ENCODE measurements around the gene CORO2B. TPM values are rescaled to one million over a fixed set of nuclear protein-coding genes. Genes with fewer than 3 reads are reported as not detected.

The CORO2B gene
- total RNA-seq, 1 donor from 2014 or later, result 82.5 TPM

DNA sequence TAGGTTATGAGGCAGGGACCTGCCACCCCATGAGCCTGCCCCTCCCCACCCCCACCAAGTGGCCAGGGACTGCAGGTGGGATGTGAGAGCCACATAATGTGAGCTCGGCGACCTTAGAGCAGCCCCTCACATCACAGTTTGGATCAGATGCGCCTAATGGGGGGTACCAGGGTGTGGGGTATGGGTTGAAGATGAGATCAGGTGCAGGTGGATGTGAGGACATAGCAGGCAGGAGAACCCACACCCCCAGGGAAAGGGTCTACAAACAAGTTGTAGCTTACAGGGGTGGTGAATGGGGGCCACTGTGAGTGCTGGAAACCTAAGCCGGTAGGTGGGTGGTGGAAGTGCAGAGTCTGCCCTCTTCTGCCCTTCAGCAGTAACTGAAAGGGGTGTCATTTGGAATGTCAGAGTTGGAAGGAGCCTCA, 94.0 kb downstream of the CORO2B start:
- TF ChIP-seq, protein P1, sequence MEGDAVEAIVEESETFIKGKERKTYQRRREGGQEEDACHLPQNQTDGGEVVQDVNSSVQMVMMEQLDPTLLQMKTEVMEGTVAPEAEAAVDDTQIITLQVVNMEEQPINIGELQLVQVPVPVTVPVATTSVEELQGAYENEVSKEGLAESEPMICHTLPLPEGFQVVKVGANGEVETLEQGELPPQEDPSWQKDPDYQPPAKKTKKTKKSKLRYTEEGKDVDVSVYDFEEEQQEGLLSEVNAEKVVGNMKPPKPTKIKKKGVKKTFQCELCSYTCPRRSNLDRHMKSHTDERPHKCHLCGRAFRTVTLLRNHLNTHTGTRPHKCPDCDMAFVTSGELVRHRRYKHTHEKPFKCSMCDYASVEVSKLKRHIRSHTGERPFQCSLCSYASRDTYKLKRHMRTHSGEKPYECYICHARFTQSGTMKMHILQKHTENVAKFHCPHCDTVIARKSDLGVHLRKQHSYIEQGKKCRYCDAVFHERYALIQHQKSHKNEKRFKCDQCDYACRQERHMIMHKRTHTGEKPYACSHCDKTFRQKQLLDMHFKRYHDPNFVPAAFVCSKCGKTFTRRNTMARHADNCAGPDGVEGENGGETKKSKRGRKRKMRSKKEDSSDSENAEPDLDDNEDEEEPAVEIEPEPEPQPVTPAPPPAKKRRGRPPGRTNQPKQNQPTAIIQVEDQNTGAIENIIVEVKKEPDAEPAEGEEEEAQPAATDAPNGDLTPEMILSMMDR (IDR thresholded peaks at IDR 0.05), result peak; percentile 62
- Mint-ChIP-seq H3K27ac (ENCODE audit: unreplicated experiment) (peak overlapping the region; percentile 72), H3K36me3 (ENCODE audit: low read depth) (peaks cover 7% of the 10 kb centered on the region), H3K4me3 (ENCODE audit: unreplicated experiment) (no peak overlapping the region), H3K9me3 (ENCODE audit: low read depth) (no peaks in the 10 kb centered on the region), H3K4me1 (ENCODE audit: low read depth) (peaks cover 36% of the 10 kb centered on the region), H3K27me3 (ENCODE audit: low read depth) (no peaks in the 10 kb centered on the region)
- DNase-seq (ENCODE audit: low spot score), result no peak

- H3K4me3 Mint-ChIP-seq (ENCODE audit: unreplicated experiment), result no peak overlapping the region
- peak overlapping the region; percentile 60 for H3K27ac Mint-ChIP-seq (ENCODE audit: unreplicated experiment)
- H3K27me3 Mint-ChIP-seq (ENCODE audit: low read depth), result no peaks in the 10 kb centered on the region
Measured at GRCh38 chr15:68674975-68675374, 96.2 kb downstream of the CORO2B start.

GRCh38 chr15:68676011-68676605, 97.3 kb downstream of the CORO2B start:
- Mint-ChIP-seq H3K36me3 (ENCODE audit: low read depth) (peaks cover 1% of the 10 kb centered on the region), H3K27ac (ENCODE audit: unreplicated experiment) (no peak overlapping the region), H3K27me3 (ENCODE audit: low read depth) (no peaks in the 10 kb centered on the region), H3K9me3 (ENCODE audit: low read depth) (no peaks in the 10 kb centered on the region), H3K4me3 (ENCODE audit: unreplicated experiment) (no peak overlapping the region), H3K4me1 (ENCODE audit: low read depth) (peaks cover 31% of the 10 kb centered on the region)
- no peak for DNase-seq (ENCODE audit: low spot score)
- TF ChIP-seq, protein P1 (IDR thresholded peaks at IDR 0.05), result no peak

More at GRCh38 chr15:68674975-68675374, 96.2 kb downstream of the CORO2B start:
- DNase-seq (ENCODE audit: low spot score), result no peak
- peaks cover 1% of the 10 kb centered on the region for H3K36me3 Mint-ChIP-seq (ENCODE audit: low read depth)
- TF ChIP-seq, protein P1 (IDR thresholded peaks at IDR 0.05), result no peak
- peaks cover 31% of the 10 kb centered on the region for H3K4me1 Mint-ChIP-seq (ENCODE audit: low read depth)
- no peaks in the 10 kb centered on the region for H3K9me3 Mint-ChIP-seq (ENCODE audit: low read depth)

DNA sequence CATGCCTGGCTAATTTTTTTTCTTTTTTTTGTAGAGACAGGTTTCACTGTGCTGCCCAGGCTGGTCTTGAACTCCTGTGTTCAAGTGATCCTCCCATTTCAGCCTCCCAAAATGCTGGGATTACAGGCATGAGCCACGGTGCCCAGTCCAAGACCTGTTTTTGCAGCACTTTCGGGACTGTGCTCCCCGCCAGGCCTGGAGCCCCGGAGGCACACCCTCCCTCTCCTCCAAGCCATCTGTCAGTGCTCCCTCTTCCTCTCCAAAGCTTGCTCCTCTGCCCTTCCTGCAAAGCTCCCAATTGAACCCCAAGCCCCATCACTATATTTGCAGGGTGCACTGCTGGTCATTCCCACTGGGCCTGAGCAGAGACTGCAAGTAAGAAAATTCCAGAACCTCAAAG, 98.1 kb downstream of the CORO2B start:
- Mint-ChIP-seq H3K27me3 (ENCODE audit: low read depth) (no peaks in the 10 kb centered on the region), H3K4me3 (ENCODE audit: unreplicated experiment) (no peak overlapping the region), H3K27ac (ENCODE audit: unreplicated experiment) (no peak overlapping the region), H3K9me3 (ENCODE audit: low read depth) (no peaks in the 10 kb centered on the region), H3K4me1 (ENCODE audit: low read depth) (peaks cover 31% of the 10 kb centered on the region), H3K36me3 (ENCODE audit: low read depth) (no peaks in the 10 kb centered on the region)
- TF ChIP-seq, protein P1 (IDR thresholded peaks at IDR 0.05), result no peak
- no peak for DNase-seq (ENCODE audit: low spot score)

DNA sequence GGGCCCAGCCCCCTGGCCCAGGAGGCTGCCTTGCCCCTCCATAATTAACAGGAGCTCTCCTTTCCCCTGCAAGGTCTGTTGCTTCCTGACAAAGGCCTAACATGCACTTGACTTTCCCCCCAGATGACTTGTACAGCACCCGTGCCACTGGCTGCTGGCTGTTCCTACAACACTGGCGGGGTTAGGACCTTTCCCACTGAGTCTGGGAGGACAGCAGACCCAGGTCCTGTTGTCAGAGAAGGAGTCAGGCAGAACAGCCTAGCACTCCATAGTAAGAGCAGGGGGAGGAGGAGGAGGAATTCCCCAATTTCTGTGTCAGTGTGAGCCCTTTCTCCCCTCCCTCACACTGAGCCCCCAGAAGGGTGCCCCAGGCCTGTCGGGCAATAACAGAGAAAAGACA, 99.2 kb downstream of the CORO2B start:
- H3K9me3 Mint-ChIP-seq (ENCODE audit: low read depth), result no peaks in the 10 kb centered on the region
- TF ChIP-seq, protein P1 (IDR thresholded peaks at IDR 0.05), result no peak
- H3K4me1 Mint-ChIP-seq (ENCODE audit: low read depth), result peaks cover 28% of the 10 kb centered on the region
- DNase-seq (ENCODE audit: low spot score), result no peak
- H3K36me3 Mint-ChIP-seq (ENCODE audit: low read depth), result no peaks in the 10 kb centered on the region
- H3K27ac Mint-ChIP-seq (ENCODE audit: unreplicated experiment), result no peak overlapping the region
- no peaks in the 10 kb centered on the region for H3K27me3 Mint-ChIP-seq (ENCODE audit: low read depth)
- H3K4me3 Mint-ChIP-seq (ENCODE audit: unreplicated experiment), result no peak overlapping the region
